SK-N-SH (cell line): ENCODE results near the gene SENP1. TPM values are rescaled to one million over a fixed set of nuclear protein-coding genes. Genes with fewer than 3 reads are reported as not detected.

ENCODE experiments used
- CTCF ChIA-PET: fragments of 300-600, 350-600 bp; formaldehyde crosslinking; extraction: SDS; loops from one replicate; lab custom pipeline; 2021; lab: Yijun Ruan, JAX
- POLR2A ChIA-PET: fragments of 350-600 bp; sonication (Branson Sonifier 250); formaldehyde crosslinking; extraction: SDS; loops from one replicate; lab custom pipeline; 2020; ENCODE audit warnings: antibody characterized with exemption, inconsistent platforms; lab: Yijun Ruan, JAX
- DNase-seq: peaks from one replicate; pipeline ENCODE4 v3.0.0; 2012
- H2AFZ ChIP-seq: fragments of 200-600 bp; sonication (generic); 2 replicates; pipeline ENCODE4 v1.8.1; 2016; ENCODE audit warnings: antibody characterized with exemption, mild to moderate bottlenecking, low read depth
- H3F3A ChIP-seq: fragments of 200-600 bp; sonication (generic); replicated peaks from 2 replicates; pipeline ENCODE3; 2016; ENCODE audit warnings: antibody characterized with exemption, mild to moderate bottlenecking; ENCODE audit not compliant: insufficient read depth
- H3K27ac ChIP-seq, 2 experiments: fragments of 200-500 bp in 1 of 2; fragments of 200-600 bp in 1 of 2; sonication (Bioruptor generic) in 1 of 2; sonication (generic), shearing (Covaris generic) in 1 of 2; 2 replicates each; pipeline versions ENCODE4 v1.5.1 to v1.6.1; 2014 to 2016; ENCODE audit warnings: low read depth in 2 of 2, inconsistent platforms in 1 of 2, low read length in 1 of 2, mild to moderate bottlenecking in 1 of 2, mixed read lengths in 1 of 2
- H3K27me3 ChIP-seq: fragments of 200-600 bp; sonication (generic), shearing (Covaris generic); 2 replicates; pipeline ENCODE4 v1.6.1; 2016; ENCODE audit warnings: mixed run types; ENCODE audit not compliant: insufficient read depth
- H3K36me3 ChIP-seq, 2 experiments: fragments of 200-500 bp in 1 of 2; fragments of 200-600 bp in 1 of 2; sonication (Bioruptor generic) in 1 of 2; sonication (generic) in 1 of 2; replicated peaks in 1 of 2; 2 replicates each; pipeline versions ENCODE3 to v1.5.1; 2014 to 2016; ENCODE audit warnings: low read length in 1 of 2, mild to moderate bottlenecking in 1 of 2; ENCODE audit not compliant: insufficient read depth in 2 of 2, control insufficient read depth in 1 of 2
- H3K4me1 ChIP-seq, 2 experiments: fragments of 200-500 bp in 1 of 2; fragments of 200-600 bp in 1 of 2; sonication (Bioruptor generic) in 1 of 2; sonication (generic), shearing (Covaris generic) in 1 of 2; 2 replicates each; pipeline versions ENCODE4 v1.5.1 to v1.6.1; 2014 to 2016; ENCODE audit warnings: low read depth in 1 of 2, low read length in 1 of 2, mixed run types in 1 of 2; ENCODE audit not compliant: insufficient read depth in 2 of 2, control insufficient read depth in 1 of 2
- H3K4me2 ChIP-seq: fragments of 200-600 bp; sonication (generic), shearing (Covaris generic); 2 replicates; pipeline ENCODE4 v1.6.1; 2017; ENCODE audit warnings: mixed run types
- H3K4me3 ChIP-seq, 2 experiments: fragments of 200-500 bp in 1 of 2; fragments of 200-600 bp in 1 of 2; sonication (Bioruptor generic) in 1 of 2; sonication (generic), shearing (Covaris generic) in 1 of 2; 2 replicates each; pipeline versions ENCODE4 v1.5.1 to v1.8.1; 2014 to 2016; ENCODE audit warnings: low read depth in 2 of 2, inconsistent platforms in 1 of 2, low read length in 1 of 2, mild to moderate bottlenecking in 1 of 2, mixed read lengths in 1 of 2, moderate library complexity in 1 of 2
- H3K79me2 ChIP-seq: fragments of 200-600 bp; sonication (generic); 2 replicates; pipeline ENCODE4 v1.8.1; 2017; ENCODE audit warnings: mild to moderate bottlenecking; ENCODE audit not compliant: insufficient read depth
- H3K9ac ChIP-seq: fragments of 200-600 bp; sonication (generic); 2 replicates; pipeline ENCODE4 v1.6.1; 2017; ENCODE audit warnings: mixed run types
- H3K9me2 ChIP-seq: fragments of 200-600 bp; sonication (generic); 2 replicates; pipeline ENCODE4 v1.6.1; 2017; ENCODE audit warnings: mixed run types
- H3K9me3 ChIP-seq: fragments of 200-600 bp; sonication (generic); 2 replicates; pipeline ENCODE4 v1.6.1; 2017; ENCODE audit warnings: mixed run types, mild to moderate bottlenecking, moderate library complexity
- H4K20me1 ChIP-seq: fragments of 200-600 bp; sonication (generic); 2 replicates; pipeline ENCODE4 v1.6.1; 2017; ENCODE audit warnings: mild to moderate bottlenecking, mixed run types; ENCODE audit not compliant: insufficient read depth
- CHD2 ChIP-seq: fragments of 150-350 bp; IDR thresholded peaks from 2 replicates; pipeline ENCODE4 v1.6.1; 2018; ENCODE audit warnings: low read length; ENCODE audit not compliant: partially characterized antibody
- CTCF ChIP-seq: fragments of 200-600 bp; sonication (generic); IDR thresholded peaks from 2 replicates; pipeline ENCODE4 v1.6.1; 2017; ENCODE audit warnings: antibody characterized with exemption, mild to moderate bottlenecking, moderate library complexity
- ELF1 ChIP-seq: IDR thresholded peaks from 2 replicates; pipeline ENCODE4 v1.4.0; 2012
- EZH2phosphoT487 ChIP-seq: fragments of 200-600 bp; sonication (generic); IDR thresholded peaks from 2 replicates; pipeline ENCODE4 v1.6.1; 2017; ENCODE audit warnings: low read depth, mixed run types, mild to moderate bottlenecking, antibody characterized with exemption, moderate library complexity, borderline replicate concordance
- FOSL2 ChIP-seq: IDR thresholded peaks from 2 replicates; pipeline ENCODE4 v1.4.0; 2012; ENCODE audit warnings: low read depth, mild to moderate bottlenecking, moderate library complexity, borderline replicate concordance
- GATA2 ChIP-seq: sonication (generic); formaldehyde crosslinking; IDR thresholded peaks from 2 replicates; pipeline ENCODE4 v1.5.0; 2020; ENCODE audit warnings: mild to moderate bottlenecking, missing genetic modification reagents
- JUND ChIP-seq: IDR thresholded peaks from 2 replicates; pipeline ENCODE4 v1.4.0; 2012
- MAX ChIP-seq: IDR thresholded peaks from 2 replicates; pipeline ENCODE4 v1.4.0; 2012; ENCODE audit warnings: low read depth
- MEF2A ChIP-seq: IDR thresholded peaks from 2 replicates; pipeline ENCODE4 v1.4.0; 2012; ENCODE audit warnings: low read depth, borderline replicate concordance
- MXI1 ChIP-seq: IDR thresholded peaks from 2 replicates; pipeline ENCODE4 v1.6.1; 2012; ENCODE audit warnings: mild to moderate bottlenecking, low read depth, low read length, improper control_type of control experiment
- NRF1 ChIP-seq: IDR thresholded peaks from 2 replicates; pipeline ENCODE4 v1.6.1; 2012; ENCODE audit warnings: low read depth, mild to moderate bottlenecking, low read length
- PBX3 ChIP-seq: IDR thresholded peaks from 2 replicates; pipeline ENCODE4; 2012
- RAD21 ChIP-seq: IDR thresholded peaks from 2 replicates; pipeline ENCODE4 v1.6.1; 2012; ENCODE audit warnings: mild to moderate bottlenecking, low read length
- REST ChIP-seq: IDR thresholded peaks from 2 replicates; pipeline ENCODE4 v1.6.1; 2012; ENCODE audit warnings: mild to moderate bottlenecking, low read depth, low read length, moderate library complexity
- RXRA ChIP-seq: IDR thresholded peaks from 2 replicates; pipeline ENCODE4 v1.4.0; 2012; ENCODE audit warnings: low read depth, mild to moderate bottlenecking, borderline replicate concordance
- SIN3A ChIP-seq: IDR thresholded peaks from 2 replicates; pipeline ENCODE4 v1.6.1; 2012; ENCODE audit warnings: low read depth, mild to moderate bottlenecking, low read length, moderate library complexity, borderline replicate concordance
- SMC3 ChIP-seq: IDR thresholded peaks from 2 replicates; pipeline ENCODE4 v1.6.1; 2012; ENCODE audit warnings: low read depth, low read length, improper control_type of control experiment
- TAF1 ChIP-seq: IDR thresholded peaks from 2 replicates; pipeline ENCODE4 v1.6.1; 2012; ENCODE audit warnings: low read depth, mild to moderate bottlenecking, low read length, moderate library complexity, borderline replicate concordance
- TCF12 ChIP-seq: IDR thresholded peaks from 2 replicates; pipeline ENCODE4 v1.4.0; 2012
- USF2 ChIP-seq: fragments of 150-350 bp; IDR thresholded peaks from 2 replicates; pipeline ENCODE4 v1.6.1; 2017; ENCODE audit warnings: antibody characterized with exemption, low read length, low read depth, borderline replicate concordance
- YY1 ChIP-seq: IDR thresholded peaks from 2 replicates; pipeline ENCODE4 v1.4.0; 2012; ENCODE audit warnings: low read depth, mild to moderate bottlenecking
- ZBTB33 ChIP-seq: IDR thresholded peaks from 2 replicates; pipeline ENCODE4 v1.4.0; 2012; ENCODE audit warnings: low read depth, borderline replicate concordance
- WGBS: methylation state at CpG from one replicate; pipeline ENCODE4 v1.1.6; 2017; ENCODE audit warnings: low lambda C conversion rate; 5-methylcytosine and 5-hydroxymethylcytosine counted together
- polyA plus RNA-seq, 3 experiments: library from polyadenylated mRNA; depleted of rRNA; stranded (reverse); fragments of >200 nt; gene quantifications; 2 replicates each; pipeline ENCODE4 v1.2.3, GENCODE V29; 2012

Gene SENP1
- polyA plus RNA-seq, 1 of the 3 experiments (the other 2 are of a cell fraction): 5.6 TPM

- no peak for TF ChIP-seq REST
- TF ChIP-seq USF2: no peak
- TF ChIP-seq RXRA: no peak
- no peak for TF ChIP-seq ELF1
- no peak for TF ChIP-seq PBX3
- TF ChIP-seq NRF1: no peak
- no peak for TF ChIP-seq SMC3
- TF ChIP-seq MXI1: no peak
Observed at GRCh38 chr12:48063530-48063929, 42.3 kb downstream of the SENP1 start (continued).

- peaks cover 68 to 85% of the 10 kb centered on the region in 2 experiments for H3K36me3 ChIP-seq
- no peak overlapping the region for H3K9ac ChIP-seq
- H2AFZ ChIP-seq: no peak overlapping the region
- no peak overlapping the region for H3K4me3 ChIP-seq
- ChIA-PET POLR2A (no interaction called here), CTCF (interaction anchor here (0.7 to 1.6 kb wide), 6 partner anchors 15 to 347 kb away, joined by 3 to 4 read pairs (median 3); partner anchors contain the start of gene VDR)
- no peak for DNase-seq
- H3K27ac ChIP-seq: no peak overlapping the region
- H3F3A ChIP-seq: no peaks in the 10 kb centered on the region
- no peaks in the 10 kb centered on the region for H3K9me2 ChIP-seq
- no peaks in the 10 kb centered on the region for H4K20me1 ChIP-seq
- WGBS: 100% methylated on average over 1 of the region's 1 CpG
- no peaks in the 10 kb centered on the region for H3K4me1 ChIP-seq
- no peaks in the 10 kb centered on the region for H3K79me2 ChIP-seq
- no peaks in the 10 kb centered on the region for H3K27me3 ChIP-seq
- peaks cover 14% of the 10 kb centered on the region; the same call in 1 of the 2 replicates for H3K9me3 ChIP-seq
- no peak overlapping the region for H3K4me2 ChIP-seq
- TF ChIP-seq MXI1 (no peak), RAD21 (no peak), TAF1 (no peak), FOSL2 (no peak), MAX (no peak), ZBTB33 (no peak), MEF2A (no peak), SIN3A (no peak), YY1 (no peak), TCF12 (no peak), JUND (no peak), EZH2phosphoT487 (no peak), CTCF (no peak), GATA2 (no peak), CHD2 (no peak)
Observed at GRCh38 chr12:48061938-48062719, 43.8 kb downstream of the SENP1 start.
